ENCODE results near the gene CNTN2. TPM values are rescaled to one million over a fixed set of nuclear protein-coding genes. Genes with fewer than 3 reads are reported as not detected.

The CNTN2 gene
- total RNA-seq, 1 donor from 2014 or later = 208 TPM

DNA sequence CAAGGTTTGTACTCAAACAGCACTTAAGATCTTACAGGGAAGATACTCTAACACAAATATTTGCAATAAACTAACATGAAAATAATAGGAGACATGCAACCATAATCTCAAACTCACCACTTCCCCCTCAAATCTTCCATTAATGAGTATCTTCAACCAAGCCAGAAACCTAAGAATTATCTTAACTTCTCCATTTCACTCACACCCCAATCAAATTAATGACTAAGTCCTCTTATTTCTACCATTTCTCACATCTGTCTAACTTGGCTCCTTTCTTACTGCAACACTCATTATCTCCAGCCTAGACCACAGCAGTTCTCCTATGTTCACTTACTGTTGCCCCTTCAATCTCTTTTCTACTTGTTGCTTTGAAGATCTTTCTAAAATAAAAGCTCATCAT lies 68.3 kb downstream of the CNTN2 start:
- Mint-ChIP-seq H3K4me3 (ENCODE audit: unreplicated experiment) (no peak overlapping the region), H3K27ac (ENCODE audit: unreplicated experiment) (no peak overlapping the region), H3K9me3 (ENCODE audit: unreplicated experiment) (no peaks in the 10 kb centered on the region), H3K4me1 (ENCODE audit: low read depth, unreplicated experiment) (no peaks in the 10 kb centered on the region), H3K27me3 (ENCODE audit: unreplicated experiment) (no peaks in the 10 kb centered on the region), H3K36me3 (ENCODE audit: unreplicated experiment) (peaks cover 10% of the 10 kb centered on the region)
- TF ChIP-seq CTCF (IDR thresholded peaks at IDR 0.05; ENCODE audit: partially characterized antibody, unreplicated experiment) = no peak
- no peak for DNase-seq

GRCh38 chr1:205118752-205119151 lies 75.7 kb downstream of the CNTN2 start:
- H3K4me3 Mint-ChIP-seq (ENCODE audit: unreplicated experiment) = no peak overlapping the region
- H3K4me1 Mint-ChIP-seq (ENCODE audit: low read depth, unreplicated experiment) = peaks cover 11% of the 10 kb centered on the region
- peaks cover 9% of the 10 kb centered on the region for H3K27me3 Mint-ChIP-seq (ENCODE audit: unreplicated experiment)
- no peak for TF ChIP-seq CTCF (IDR thresholded peaks at IDR 0.05; ENCODE audit: partially characterized antibody, unreplicated experiment)
- H3K9me3 Mint-ChIP-seq (ENCODE audit: unreplicated experiment) = peaks cover 7% of the 10 kb centered on the region
- H3K36me3 Mint-ChIP-seq (ENCODE audit: unreplicated experiment) = no peaks in the 10 kb centered on the region
- H3K27ac Mint-ChIP-seq (ENCODE audit: unreplicated experiment) = no peak overlapping the region
- no peak for DNase-seq

GRCh38 chr1:205121660-205122488 lies 78.9 kb downstream of the CNTN2 start, which contains the start of gene RBBP5:
RBBP5 (minus strand) TSS chr1:205121978; CDS start chr1:205121873, 105 bp downstream.
- Mint-ChIP-seq H3K4me1 (ENCODE audit: low read depth, unreplicated experiment) (peaks cover 11% of the 10 kb centered on the region), H3K27ac (ENCODE audit: unreplicated experiment) (peak within 1 kb of the TSS; percentile 100), H3K9me3 (ENCODE audit: unreplicated experiment) (peaks cover 7% of the 10 kb centered on the region), H3K36me3 (ENCODE audit: unreplicated experiment) (no peaks in the 10 kb centered on the region), H3K27me3 (ENCODE audit: unreplicated experiment) (peaks cover 7% of the 10 kb centered on the region), H3K4me3 (ENCODE audit: unreplicated experiment) (peak within 1 kb of the TSS; percentile 100)
- TF ChIP-seq CTCF (IDR thresholded peaks at IDR 0.05; ENCODE audit: partially characterized antibody, unreplicated experiment) = no peak
- peak; percentile 95 for DNase-seq

GRCh38 chr1:205122489-205122882 lies 79.5 kb downstream of the CNTN2 start:
- peaks cover 7% of the 10 kb centered on the region for H3K9me3 Mint-ChIP-seq (ENCODE audit: unreplicated experiment)
- H3K27me3 Mint-ChIP-seq (ENCODE audit: unreplicated experiment) = peaks cover 7% of the 10 kb centered on the region
- no peak for DNase-seq
- peak overlapping the region; percentile 100 for H3K4me3 Mint-ChIP-seq (ENCODE audit: unreplicated experiment)
- TF ChIP-seq CTCF (IDR thresholded peaks at IDR 0.05; ENCODE audit: partially characterized antibody, unreplicated experiment) = no peak
- H3K36me3 Mint-ChIP-seq (ENCODE audit: unreplicated experiment) = no peaks in the 10 kb centered on the region
- peaks cover 11% of the 10 kb centered on the region for H3K4me1 Mint-ChIP-seq (ENCODE audit: low read depth, unreplicated experiment)
- H3K27ac Mint-ChIP-seq (ENCODE audit: unreplicated experiment) = peak overlapping the region; percentile 100

- Mint-ChIP-seq H3K27ac (ENCODE audit: unreplicated experiment) (no peak overlapping the region), H3K27me3 (ENCODE audit: unreplicated experiment) (peaks cover 7% of the 10 kb centered on the region), H3K9me3 (ENCODE audit: unreplicated experiment) (peaks cover 7% of the 10 kb centered on the region), H3K4me3 (ENCODE audit: unreplicated experiment) (no peak overlapping the region), H3K36me3 (ENCODE audit: unreplicated experiment) (no peaks in the 10 kb centered on the region), H3K4me1 (ENCODE audit: low read depth, unreplicated experiment) (peaks cover 11% of the 10 kb centered on the region)
- no peak for DNase-seq
- TF ChIP-seq CTCF (IDR thresholded peaks at IDR 0.05; ENCODE audit: partially characterized antibody, unreplicated experiment) = no peak
These were observed 81.7 kb downstream of the CNTN2 start for GRCh38 chr1:205124726-205125125.
